ENCODE data around the gene KIF26B.

DNA sequence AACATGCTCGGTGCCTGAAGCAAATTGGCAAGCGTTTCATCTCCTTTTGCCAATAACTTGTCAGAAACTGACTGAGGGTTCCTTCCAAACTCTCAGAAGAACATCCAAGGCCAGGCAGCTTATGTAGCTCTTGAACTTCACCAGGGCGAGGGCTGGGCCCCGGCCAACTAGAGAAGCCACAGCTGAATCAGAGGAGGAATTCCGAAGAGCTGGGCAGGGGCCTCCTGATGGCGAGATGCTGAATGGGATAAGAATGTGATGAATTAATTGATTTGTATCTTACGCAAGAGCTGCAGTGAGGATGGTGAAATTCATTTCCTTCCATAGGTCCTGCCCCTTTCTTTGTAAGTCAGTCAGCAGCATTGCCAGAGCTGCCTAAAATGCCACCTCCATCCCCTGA lies 345.8 kb downstream of the KIF26B start:
- no peak for TF ChIP-seq POLR2AphosphoS5 (IDR thresholded peaks at IDR 0.05)
- TF ChIP-seq, protein P1, sequence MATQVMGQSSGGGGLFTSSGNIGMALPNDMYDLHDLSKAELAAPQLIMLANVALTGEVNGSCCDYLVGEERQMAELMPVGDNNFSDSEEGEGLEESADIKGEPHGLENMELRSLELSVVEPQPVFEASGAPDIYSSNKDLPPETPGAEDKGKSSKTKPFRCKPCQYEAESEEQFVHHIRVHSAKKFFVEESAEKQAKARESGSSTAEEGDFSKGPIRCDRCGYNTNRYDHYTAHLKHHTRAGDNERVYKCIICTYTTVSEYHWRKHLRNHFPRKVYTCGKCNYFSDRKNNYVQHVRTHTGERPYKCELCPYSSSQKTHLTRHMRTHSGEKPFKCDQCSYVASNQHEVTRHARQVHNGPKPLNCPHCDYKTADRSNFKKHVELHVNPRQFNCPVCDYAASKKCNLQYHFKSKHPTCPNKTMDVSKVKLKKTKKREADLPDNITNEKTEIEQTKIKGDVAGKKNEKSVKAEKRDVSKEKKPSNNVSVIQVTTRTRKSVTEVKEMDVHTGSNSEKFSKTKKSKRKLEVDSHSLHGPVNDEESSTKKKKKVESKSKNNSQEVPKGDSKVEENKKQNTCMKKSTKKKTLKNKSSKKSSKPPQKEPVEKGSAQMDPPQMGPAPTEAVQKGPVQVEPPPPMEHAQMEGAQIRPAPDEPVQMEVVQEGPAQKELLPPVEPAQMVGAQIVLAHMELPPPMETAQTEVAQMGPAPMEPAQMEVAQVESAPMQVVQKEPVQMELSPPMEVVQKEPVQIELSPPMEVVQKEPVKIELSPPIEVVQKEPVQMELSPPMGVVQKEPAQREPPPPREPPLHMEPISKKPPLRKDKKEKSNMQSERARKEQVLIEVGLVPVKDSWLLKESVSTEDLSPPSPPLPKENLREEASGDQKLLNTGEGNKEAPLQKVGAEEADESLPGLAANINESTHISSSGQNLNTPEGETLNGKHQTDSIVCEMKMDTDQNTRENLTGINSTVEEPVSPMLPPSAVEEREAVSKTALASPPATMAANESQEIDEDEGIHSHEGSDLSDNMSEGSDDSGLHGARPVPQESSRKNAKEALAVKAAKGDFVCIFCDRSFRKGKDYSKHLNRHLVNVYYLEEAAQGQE (IDR thresholded peaks at IDR 0.05; ENCODE audit: borderline replicate concordance) = no peak

Data from neural cell (in vitro differentiated cells).